Fibroblast of lung (primary cell): Measurements from ENCODE around the gene ZNF175. TPM values are rescaled to one million over a fixed set of nuclear protein-coding genes. Genes with fewer than 3 reads are reported as not detected.

Experiments used
- DNase-seq, 2 donors: peaks; one replicate each; pipeline versions ENCODE4 v3.0.0 to v3.0.0-alpha.2; 2010; ENCODE audit warnings: low read depth in 2 of 2
- H2AFZ ChIP-seq: 2 replicates; pipeline ENCODE4 v1.5.1; 2012; ENCODE audit warnings: low read length, control low read depth, inconsistent platforms
- H3K27ac ChIP-seq: 2 replicates; pipeline ENCODE4 v1.5.1; 2011; ENCODE audit warnings: low read length, control low read depth; ENCODE audit not compliant: insufficient read depth
- H3K27me3 ChIP-seq: 2 replicates; pipeline ENCODE4 v1.5.1; 2011; ENCODE audit warnings: mild to moderate bottlenecking, low read length; ENCODE audit not compliant: control insufficient read depth, insufficient read depth
- H3K36me3 ChIP-seq: 2 replicates; pipeline ENCODE4 v1.5.1; 2011; ENCODE audit warnings: low read length; ENCODE audit not compliant: control insufficient read depth, insufficient read depth
- H3K4me1 ChIP-seq: 2 replicates; pipeline ENCODE4 v1.5.1; 2011; ENCODE audit warnings: low read length; ENCODE audit not compliant: control insufficient read depth, insufficient read depth; ENCODE audit errors: extremely low read depth
- H3K4me2 ChIP-seq: 2 replicates; pipeline ENCODE4 v1.5.1; 2011; ENCODE audit warnings: low read length, control low read depth; ENCODE audit not compliant: insufficient read depth; ENCODE audit errors: extremely low read depth
- H3K4me3 ChIP-seq, 4 experiments: fragments of 200-600 bp in 1 of 4; sonication (generic) in 1 of 4; replicated peaks in 1 of 4; 2 replicates each; pipeline ENCODE4 v1.5.1; 2011 to 2016; ENCODE audit warnings: low read length in 4 of 4, low read depth in 3 of 4, mild to moderate bottlenecking in 3 of 4, control low read depth in 2 of 4, inconsistent platforms in 1 of 4, mixed read lengths in 1 of 4; ENCODE audit not compliant: insufficient read depth in 1 of 4; ENCODE audit errors: control extremely low read depth in 1 of 4
- H3K79me2 ChIP-seq: 2 replicates; pipeline ENCODE4 v1.5.1; 2012; ENCODE audit warnings: mild to moderate bottlenecking, low read length, inconsistent platforms; ENCODE audit not compliant: control insufficient read depth, insufficient read depth
- H3K9ac ChIP-seq: 2 replicates; pipeline ENCODE4 v1.5.1; 2011; ENCODE audit warnings: mild to moderate bottlenecking, low read length, control low read depth; ENCODE audit not compliant: insufficient read depth
- H3K9me3 ChIP-seq: 2 replicates; pipeline ENCODE4 v1.5.1; 2012; ENCODE audit warnings: low read depth, low read length; ENCODE audit not compliant: control insufficient read depth, insufficient read depth
- H4K20me1 ChIP-seq: 2 replicates; pipeline ENCODE4 v1.5.1; 2011; ENCODE audit warnings: low read length; ENCODE audit not compliant: control insufficient read depth, insufficient read depth; ENCODE audit errors: extremely low read depth
- CTCF ChIP-seq, 2 donors: IDR thresholded peaks in 1 of 2; conservative IDR thresholded peaks in 1 of 2; 1 replicate in 1 of 2; 2 replicates in 1 of 2; pipeline ENCODE4 v1.5.1; 2011 to 2012; ENCODE audit warnings: low read length in 2 of 2, control low read depth in 1 of 2, inconsistent platforms in 1 of 2, low read depth in 1 of 2, mild to moderate bottlenecking in 1 of 2
- EZH2 ChIP-seq: IDR thresholded peaks from 2 replicates; pipeline ENCODE4 v1.5.1; 2012; ENCODE audit warnings: low read length, control low read depth, mild to moderate bottlenecking; ENCODE audit errors: missing control alignments
- polyA plus RNA-seq, 2 donors: library from polyadenylated mRNA; depleted of rRNA in 1 of 2; stranded (reverse) in 1 of 2; unstranded in 1 of 2; fragments of >200 nt; gene quantifications; 2 replicates each; pipeline ENCODE4 v1.2.1, GENCODE V29; 2011 to 2012; ENCODE audit warnings: missing spikeins in 1 of 2
- total RNA-seq: library from RNA; depleted of rRNA; stranded (reverse); fragments of >200 nt; gene quantifications from 2 replicates; pipeline ENCODE4 v1.2.1, GENCODE V29; 2014

Gene ZNF175
- total and polyA plus RNA-seq, 2 donors (not counting 1 experiment from before 2014, with no cell fraction given) = 5.0 to 7.6 TPM

GRCh38 chr19:51530616-51531015 lies 40.5 kb upstream of the ZNF175 start:
- Histone ChIP-seq H3K9ac (no peak overlapping the region), H2AFZ (no peak overlapping the region), H3K9me3 (no peaks in the 10 kb centered on the region), H3K4me2 (no peak overlapping the region), H3K27me3 (no peaks in the 10 kb centered on the region), H3K27ac (no peak overlapping the region), H4K20me1 (no peaks in the 10 kb centered on the region), H3K4me3 (no peak overlapping the region), H3K79me2 (no peaks in the 10 kb centered on the region), H3K36me3 (no peaks in the 10 kb centered on the region), H3K4me1 (no peaks in the 10 kb centered on the region)
- no peak for TF ChIP-seq CTCF (conservative IDR thresholded peaks at IDR 0.05 in 1 of 2, IDR thresholded peaks at IDR 0.05 in 1 of 2; ENCODE audit: low read depth in 1 of 2, low read length in 2 of 2)
- no peak for TF ChIP-seq EZH2
- DNase-seq = no peak

- H2AFZ ChIP-seq = no peak within 1 kb of the TSS
- TF ChIP-seq EZH2 = no peak
- no peak for TF ChIP-seq CTCF (conservative IDR thresholded peaks at IDR 0.05 in 1 of 2, IDR thresholded peaks at IDR 0.05 in 1 of 2; ENCODE audit: low read depth in 1 of 2, low read length in 2 of 2)
- no peak for DNase-seq
- H4K20me1 ChIP-seq = no peaks in the 10 kb centered on the region
- H3K4me1 ChIP-seq = no peaks in the 10 kb centered on the region
- no peaks in the 10 kb centered on the region for H3K27me3 ChIP-seq
- H3K4me3 ChIP-seq = no peak within 1 kb of the TSS
- H3K79me2 ChIP-seq = no peaks in the 10 kb centered on the region
- H3K4me2 ChIP-seq = no peak within 1 kb of the TSS
- no peaks in the 10 kb centered on the region for H3K9me3 ChIP-seq
- H3K36me3 ChIP-seq = no peaks in the 10 kb centered on the region
- H3K27ac ChIP-seq = no peak within 1 kb of the TSS
- H3K9ac ChIP-seq = no peak within 1 kb of the TSS
These were observed 39.5 kb upstream of the ZNF175 start, which contains the start of gene SIGLEC6 for GRCh38 chr19:51531349-51532315. Gene SIGLEC6, minus strand, starts transcription at chr19:51531670. Its CDS starts 22 bp downstream, at chr19:51531648.

- H3K4me3 ChIP-seq = no peak overlapping the region
- H2AFZ ChIP-seq = no peak overlapping the region
- H3K4me1 ChIP-seq = no peaks in the 10 kb centered on the region
- H3K27ac ChIP-seq = no peak overlapping the region
- no peaks in the 10 kb centered on the region for H4K20me1 ChIP-seq
- H3K79me2 ChIP-seq = no peaks in the 10 kb centered on the region
- H3K4me2 ChIP-seq = no peak overlapping the region
- H3K9me3 ChIP-seq = no peaks in the 10 kb centered on the region
- TF ChIP-seq CTCF (conservative IDR thresholded peaks at IDR 0.05 in 1 of 2, IDR thresholded peaks at IDR 0.05 in 1 of 2; ENCODE audit: low read depth in 1 of 2, low read length in 2 of 2) (no peak), EZH2 (no peak)
- DNase-seq = no peak
- H3K9ac ChIP-seq = no peak overlapping the region
- H3K27me3 ChIP-seq = no peaks in the 10 kb centered on the region
- H3K36me3 ChIP-seq = no peaks in the 10 kb centered on the region
These were observed 35.5 kb upstream of the ZNF175 start for GRCh38 chr19:51535535-51535934.
